Suprapubic skin (tissue), 3 donors: ENCODE measurements around the gene LYST.

Source experiments
- CTCF ChIP-seq, 2 donors: fragments of 200-600 bp in 1 of 2; fragments of 450-650 bp in 1 of 2; sonication (generic) in 1 of 2; IDR thresholded peaks; one replicate each; pipeline ENCODE4 v1.5.1; 2016 to 2019; ENCODE audit warnings: antibody characterized with exemption in 2 of 2, mild to moderate bottlenecking in 1 of 2, moderate library complexity in 1 of 2
- POLR2A ChIP-seq, 2 donors: fragments of 450-650 bp; IDR thresholded peaks; one replicate each; pipeline ENCODE4 v1.6.1; 2017; ENCODE audit warnings: antibody characterized with exemption in 2 of 2, mild to moderate bottlenecking in 2 of 2, moderate library complexity in 2 of 2

- TF ChIP-seq CTCF (IDR thresholded peaks at IDR 0.05) (no peak), POLR2A (IDR thresholded peaks at IDR 0.05) (no peak)
Measured at GRCh38 chr1:235908742-235909520, 42.2 kb upstream of the LYST start.
